GM18870 (cell line): Measurements from ENCODE around the gene MYO7A.

Source experiments
- ATAC-seq: cut with Tn5 transposase; IDR thresholded peaks from one replicate; pipeline ENCODE4 v1.9.1; 2021; ENCODE audit warnings: moderate library complexity; ENCODE audit not compliant: unreplicated experiment

Gene MYO7A

GRCh38 chr11:77198440-77198849 is 70.4 kb downstream of the MYO7A start:
- no peak for ATAC-seq

GRCh38 chr11:77199137-77199745 is 71.2 kb downstream of the MYO7A start:
- ATAC-seq = no peak

GRCh38 chr11:77200351-77201268 is 72.6 kb downstream of the MYO7A start:
- no peak for ATAC-seq

- ATAC-seq = no peak
Observed at GRCh38 chr11:77201370-77201769, 73.3 kb downstream of the MYO7A start.

GRCh38 chr11:77201991-77202841 is 74.2 kb downstream of the MYO7A start:
- no peak for ATAC-seq

DNA sequence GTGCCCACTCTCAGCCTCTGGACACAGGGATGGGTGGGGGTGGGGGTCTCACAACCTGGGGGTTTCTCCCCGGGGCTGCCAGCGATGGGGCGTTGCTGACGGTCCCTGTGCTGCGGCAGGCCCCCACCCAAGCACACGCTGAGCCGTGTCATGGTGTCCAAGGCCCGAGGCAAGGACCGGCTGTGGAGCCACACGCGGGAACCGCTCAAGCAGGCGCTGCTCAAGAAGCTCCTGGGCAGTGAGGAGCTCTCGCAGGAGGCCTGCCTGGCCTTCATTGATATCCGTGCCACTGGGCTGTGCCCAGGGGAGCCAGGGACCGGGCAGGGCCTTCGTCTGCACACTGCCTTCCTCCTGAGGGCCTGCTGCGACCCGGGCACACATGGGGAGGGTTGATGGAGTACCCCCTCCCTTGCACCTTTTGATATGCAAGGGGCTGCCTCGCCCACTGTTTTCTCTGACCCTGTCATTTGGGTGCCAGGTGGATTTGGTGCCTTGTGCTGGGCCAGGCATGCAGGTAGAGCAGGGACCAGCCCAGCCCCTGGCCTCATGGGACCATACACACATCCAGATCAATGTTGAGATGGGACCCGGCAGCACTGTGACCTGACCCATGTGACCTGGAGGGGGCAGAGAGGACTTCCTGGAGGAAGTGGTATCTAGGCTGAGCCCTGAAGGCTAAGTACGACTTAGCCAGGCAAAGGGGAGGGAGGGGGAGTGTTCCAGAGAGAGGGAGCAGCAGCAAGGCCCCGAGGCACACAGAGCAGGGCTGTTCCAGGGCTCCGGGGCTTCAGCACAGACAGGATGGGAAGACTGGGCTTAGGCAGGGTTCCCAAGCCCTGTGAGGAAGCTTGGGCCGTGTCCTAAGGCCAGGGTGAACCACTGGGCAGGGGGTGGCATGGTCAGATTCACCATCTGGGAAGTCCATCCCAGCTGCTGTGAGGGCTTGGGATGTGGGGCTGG is 75.2 kb downstream of the MYO7A start:
- ATAC-seq = no peak

GRCh38 chr11:77203901-77204753 is 76.1 kb downstream of the MYO7A start:
- no peak for ATAC-seq

DNA sequence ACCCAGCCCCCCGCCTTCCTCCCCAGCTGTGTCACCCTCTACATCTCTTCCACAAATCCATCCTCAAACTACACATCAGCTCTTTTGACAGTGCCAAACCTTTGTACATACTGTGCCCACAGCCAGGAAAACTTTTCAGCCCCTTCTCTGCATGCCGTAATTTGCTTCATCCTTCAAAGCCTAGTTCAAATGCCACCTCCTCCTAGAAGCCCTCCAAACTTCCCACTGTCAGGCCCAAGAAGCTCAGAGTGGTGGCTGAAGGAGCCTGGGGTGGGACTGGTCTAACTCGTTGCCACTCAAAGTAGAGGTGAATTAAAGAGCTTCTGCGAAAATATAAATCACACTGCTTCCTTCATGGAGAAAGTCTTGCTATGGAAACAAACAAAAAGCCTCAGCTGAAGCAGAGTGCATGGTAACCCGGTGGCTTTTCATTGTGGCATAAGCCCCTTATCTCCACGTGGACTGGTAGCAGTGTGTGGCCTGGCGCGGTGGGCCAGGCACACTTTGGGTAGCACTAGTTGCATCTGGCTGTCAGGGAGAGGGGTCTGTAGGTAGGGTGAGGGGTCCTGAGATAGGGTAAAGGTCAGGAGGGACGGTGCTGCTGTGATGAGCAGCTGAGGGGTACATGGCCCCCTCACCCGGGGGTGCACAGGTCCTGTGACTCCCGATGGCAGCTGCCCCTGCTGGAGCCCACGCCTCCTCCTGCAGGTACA is 76.9 kb downstream of the MYO7A start:
- ATAC-seq = no peak

DNA sequence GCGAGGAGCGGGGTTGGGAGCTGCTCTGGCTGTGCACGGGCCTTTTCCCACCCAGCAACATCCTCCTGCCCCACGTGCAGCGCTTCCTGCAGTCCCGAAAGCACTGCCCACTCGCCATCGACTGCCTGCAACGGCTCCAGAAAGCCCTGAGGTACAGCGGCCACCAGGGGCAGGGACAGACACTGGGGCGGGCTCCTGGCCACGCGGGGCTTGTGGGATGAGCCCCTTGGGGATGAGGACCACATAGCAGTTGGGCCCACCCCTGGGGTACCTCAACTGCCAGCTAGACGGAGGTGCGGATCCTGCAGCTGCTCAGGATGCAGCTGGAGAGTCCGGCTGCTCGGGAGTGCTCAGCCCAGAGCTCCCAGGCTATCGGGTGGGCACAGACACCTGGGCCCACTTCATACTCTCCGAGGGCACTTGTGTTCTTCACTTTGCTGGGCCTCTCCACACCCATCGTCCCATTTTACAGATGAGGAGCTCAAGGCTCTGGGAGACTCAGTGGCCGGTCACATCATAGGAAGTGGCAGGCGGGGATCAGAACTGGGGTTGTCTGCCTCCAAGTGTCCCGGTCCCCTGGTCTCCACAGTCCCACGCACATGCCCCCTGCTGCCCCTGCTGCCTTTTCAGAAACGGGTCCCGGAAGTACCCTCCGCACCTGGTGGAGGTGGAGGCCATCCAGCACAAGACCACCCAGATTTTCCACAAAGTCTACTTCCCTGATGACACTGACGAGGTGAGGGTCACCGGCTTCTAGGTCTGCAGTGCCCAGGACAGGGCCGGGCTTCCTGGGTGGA is 77.6 kb downstream of the MYO7A start:
- no peak for ATAC-seq

GRCh38 chr11:77206264-77207018 is 78.4 kb downstream of the MYO7A start:
- no peak for ATAC-seq

GRCh38 chr11:77207019-77207485 is 79.0 kb downstream of the MYO7A start:
- ATAC-seq = no peak

DNA sequence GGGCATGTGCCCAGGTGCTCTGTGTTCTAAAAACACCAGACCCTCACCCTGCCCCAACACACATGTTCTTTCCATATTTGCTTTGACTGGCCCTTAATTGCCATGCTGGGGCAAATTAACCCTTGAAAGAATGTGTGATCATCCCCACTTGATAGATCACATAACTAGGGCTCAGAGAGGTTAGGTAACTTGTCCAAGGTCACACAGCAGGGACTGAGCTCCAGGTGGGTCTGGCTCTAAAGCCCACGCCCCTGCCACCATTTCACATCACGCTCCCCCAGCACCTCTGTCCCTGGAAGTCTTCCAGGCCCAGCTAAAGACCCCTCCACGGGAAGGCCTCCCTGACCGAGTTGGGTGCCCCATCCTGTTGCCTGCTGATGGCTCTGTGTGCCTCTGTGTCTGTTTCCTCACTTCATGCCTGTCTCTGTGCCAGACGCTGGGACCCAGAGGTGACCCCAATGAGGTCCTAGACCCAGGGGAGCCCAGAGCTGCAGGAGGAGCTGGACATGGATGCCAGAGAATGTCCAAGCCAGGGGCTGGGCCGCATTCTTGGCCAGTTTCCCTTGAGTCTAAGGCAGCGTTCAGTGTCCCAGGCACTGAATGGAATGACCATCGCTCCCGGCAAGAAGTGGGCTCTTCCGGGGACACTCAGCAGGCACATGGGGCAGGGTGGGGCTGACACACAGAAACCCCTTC is 79.7 kb downstream of the MYO7A start:
- no peak for ATAC-seq

DNA sequence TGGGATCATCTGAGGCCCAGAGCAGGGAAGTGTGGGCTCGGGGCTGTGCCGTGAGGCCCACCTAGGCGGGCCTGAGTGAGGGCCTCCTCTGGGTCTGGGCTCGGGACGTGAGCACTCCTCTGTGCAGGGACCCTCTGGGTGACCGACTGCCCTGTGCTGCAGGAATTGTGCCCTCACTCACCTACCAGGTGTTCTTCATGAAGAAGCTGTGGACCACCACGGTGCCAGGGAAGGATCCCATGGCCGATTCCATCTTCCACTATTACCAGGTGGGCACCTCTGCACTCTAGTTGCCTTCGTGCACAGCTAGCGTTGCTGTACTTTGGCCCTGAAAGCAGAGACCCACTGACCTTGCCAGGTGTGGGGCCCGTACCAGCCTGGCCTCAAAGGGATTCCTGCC is 80.5 kb downstream of the MYO7A start:
- ATAC-seq = no peak

- no peak for ATAC-seq
Observed at GRCh38 chr11:77209663-77210062, 81.6 kb downstream of the MYO7A start.

GRCh38 chr11:77211040-77211451 is 83.0 kb downstream of the MYO7A start:
- no peak for ATAC-seq

DNA sequence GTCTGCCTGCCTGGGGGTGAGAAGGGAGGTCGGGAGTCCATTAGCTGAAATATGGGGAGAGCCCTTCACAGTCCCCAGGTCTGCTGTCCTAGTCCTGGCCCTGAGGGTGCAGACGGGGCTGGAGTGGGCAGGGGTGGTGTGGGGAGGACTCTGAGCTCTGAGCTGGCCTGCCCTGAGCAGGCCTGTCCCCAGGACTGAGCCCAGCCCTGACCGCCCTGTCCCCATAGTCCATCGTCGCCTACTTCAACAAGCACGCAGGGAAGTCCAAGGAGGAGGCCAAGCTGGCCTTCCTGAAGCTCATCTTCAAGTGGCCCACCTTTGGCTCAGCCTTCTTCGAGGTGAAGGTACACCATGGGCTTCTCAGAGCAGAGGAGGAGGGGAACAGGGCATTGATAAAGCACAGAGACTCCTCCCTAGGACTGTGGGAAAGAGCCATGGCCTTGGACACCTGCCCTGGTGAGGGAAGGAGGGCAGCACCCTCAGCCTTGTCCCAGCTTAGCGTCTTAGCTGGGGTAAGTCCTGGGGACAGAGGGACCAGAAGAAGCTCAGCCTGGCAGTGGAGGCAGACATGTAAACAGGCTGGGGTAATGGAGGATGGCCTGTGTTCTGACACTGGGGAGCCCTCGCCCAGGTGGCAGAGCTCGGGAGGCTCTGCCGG is 83.7 kb downstream of the MYO7A start:
- ATAC-seq = no peak
